Activated naive CD4-positive, alpha-beta T cell treated with anti-CD3 and anti-CD28 coated beads for 36 hours (primary cell): ENCODE data around the gene LDLRAD4. TPM values are rescaled to one million over a fixed set of nuclear protein-coding genes. Genes with fewer than 3 reads are reported as not detected.
A peak's percentile ranks its signal among the peaks of the same experiment; 100 is the strongest.

Experiments
- CTCF ChIA-PET: fragments of 350-600 bp; sonication (Branson Sonifier 250); formaldehyde crosslinking; loops from one replicate; lab custom pipeline; 2021; ENCODE audit warnings: antibody characterized with exemption; lab: Charles Lee
- DNase-seq: peaks from one replicate; pipeline ENCODE4 v3.0.0-alpha.2; 2020
- H3K27ac Mint-ChIP-seq: one replicate; pipeline ENCODE4 v1.8.0; 2021; ENCODE audit warnings: mild to moderate bottlenecking, mixed read lengths
- H3K27me3 Mint-ChIP-seq: one replicate; pipeline ENCODE4 v1.8.0; 2021; ENCODE audit warnings: low read depth, mixed read lengths
- H3K36me3 Mint-ChIP-seq: one replicate; pipeline ENCODE4 v1.8.0; 2021; ENCODE audit warnings: low read depth, mixed read lengths
- H3K4me1 Mint-ChIP-seq: one replicate; pipeline ENCODE4 v1.8.0; 2021; ENCODE audit warnings: low read depth, mixed read lengths
- H3K4me3 Mint-ChIP-seq: one replicate; pipeline ENCODE4 v1.8.0; 2021; ENCODE audit warnings: mild to moderate bottlenecking, moderate library complexity, mixed read lengths
- H3K9me3 Mint-ChIP-seq: one replicate; pipeline ENCODE4 v1.8.0; 2021; ENCODE audit warnings: mixed read lengths
- intact Hi-C: fragments of 100-400 bp; cut with micrococcal nuclease; formaldehyde crosslinking; loops from one replicate; pipeline ENCODE4 v1.15.1; 2023
- total RNA-seq, 2 experiments: library from RNA; stranded (reverse); gene quantifications; one replicate each; pipeline ENCODE4 v1.2.3, GENCODE V29; 2021

LDLRAD4 gene
- total RNA-seq, 2 experiments from 2014 or later: 19.4 to 21.3 TPM

- intact Hi-C loops: no loop called here
- no peaks in the 10 kb centered on the region for H3K9me3 Mint-ChIP-seq
- H3K4me1 Mint-ChIP-seq: peaks cover 3% of the 10 kb centered on the region
- peaks cover 1% of the 10 kb centered on the region for H3K36me3 Mint-ChIP-seq
- DNase-seq: no peak
- H3K27ac Mint-ChIP-seq: no peak overlapping the region
- H3K27me3 Mint-ChIP-seq: peaks cover 35% of the 10 kb centered on the region
- CTCF ChIA-PET: interaction anchor here (0.6 to 1.2 kb wide), 2 partner anchors 10 to 48 kb away, joined by 3 read pairs; no protein-coding TSS in a partner anchor
- no peak overlapping the region for H3K4me3 Mint-ChIP-seq
Measured at GRCh38 chr18:13206301-13206700, 12.3 kb upstream of the LDLRAD4 start.

DNA sequence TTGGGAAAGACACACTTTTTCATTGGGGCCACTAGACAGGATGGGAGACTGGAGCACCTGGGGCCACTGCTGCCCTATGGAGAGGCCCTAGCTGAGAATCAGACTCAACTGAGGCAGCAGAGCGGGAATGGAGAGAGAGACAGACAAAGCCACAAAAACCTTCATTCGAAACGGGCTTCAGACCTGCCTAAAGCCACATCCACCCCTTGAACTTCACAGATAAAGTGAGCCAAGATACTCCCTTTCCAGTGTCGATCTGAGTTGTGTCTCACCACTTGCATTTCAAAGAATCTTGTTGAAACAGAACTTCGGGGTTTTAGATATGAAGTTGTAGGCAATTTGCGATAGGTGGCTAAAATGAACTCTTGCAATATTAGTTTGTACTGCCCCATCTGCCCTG lies 11.3 kb upstream of the LDLRAD4 start:
- Mint-ChIP-seq H3K4me1 (peaks cover 3% of the 10 kb centered on the region), H3K36me3 (peaks cover 1% of the 10 kb centered on the region), H3K9me3 (no peaks in the 10 kb centered on the region), H3K27ac (no peak overlapping the region), H3K4me3 (no peak overlapping the region), H3K27me3 (peaks cover 35% of the 10 kb centered on the region)
- CTCF ChIA-PET: interaction anchor here (0.6 to 1.2 kb wide), 5 partner anchors 9 to 422 kb away, joined by 3 to 4 read pairs (median 3); no protein-coding TSS in a partner anchor
- no peak for DNase-seq
- intact Hi-C loops: no loop called here

DNA sequence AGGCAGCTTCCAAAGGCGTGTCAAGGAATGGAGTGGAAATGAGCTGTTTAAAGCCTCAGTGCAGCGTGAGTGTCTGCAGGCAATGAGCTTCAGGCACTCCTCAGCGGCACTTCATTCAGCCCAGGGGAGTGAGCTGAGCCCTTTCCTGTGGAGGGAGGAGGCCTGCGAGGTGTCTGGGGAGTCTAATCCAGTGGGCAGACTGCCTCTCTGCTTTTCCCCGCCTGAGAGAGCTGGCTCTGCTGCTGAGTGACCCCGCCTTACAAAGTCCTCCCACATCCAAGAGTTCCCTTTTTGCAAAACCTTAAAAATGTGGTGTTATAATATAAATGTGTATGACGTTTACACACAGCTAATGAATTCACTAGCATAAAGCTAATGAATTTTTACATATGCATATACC lies 7.0 kb upstream of the LDLRAD4 start:
- H3K4me3 Mint-ChIP-seq: no peak overlapping the region
- H3K4me1 Mint-ChIP-seq: peaks cover 7% of the 10 kb centered on the region
- no peak for DNase-seq
- H3K36me3 Mint-ChIP-seq: peaks cover 1% of the 10 kb centered on the region
- CTCF ChIA-PET: interaction anchor here (1.3 kb wide), 1 partner anchor 13 kb away, joined by 4 read pairs; no protein-coding TSS in a partner anchor
- intact Hi-C loops: no loop called here
- H3K27ac Mint-ChIP-seq: no peak overlapping the region
- H3K9me3 Mint-ChIP-seq: no peaks in the 10 kb centered on the region
- H3K27me3 Mint-ChIP-seq: peaks cover 32% of the 10 kb centered on the region

- intact Hi-C loops: no loop called here
- Mint-ChIP-seq H3K27me3 (peaks cover 23% of the 10 kb centered on the region), H3K27ac (no peak overlapping the region), H3K9me3 (no peaks in the 10 kb centered on the region), H3K4me1 (peaks cover 8% of the 10 kb centered on the region), H3K36me3 (no peaks in the 10 kb centered on the region), H3K4me3 (no peak overlapping the region)
- CTCF ChIA-PET: interaction anchor here (0.6 kb wide), 1 partner anchor 736 kb away, joined by 3 read pairs; no protein-coding TSS in a partner anchor
- DNase-seq: no peak
Measured at GRCh38 chr18:13213036-13213795, 5.3 kb upstream of the LDLRAD4 start.

GRCh38 chr18:13214609-13215008 lies 4.0 kb upstream of the LDLRAD4 start:
- no peak for DNase-seq
- Mint-ChIP-seq H3K4me1 (peaks cover 15% of the 10 kb centered on the region), H3K9me3 (no peaks in the 10 kb centered on the region), H3K27me3 (peaks cover 18% of the 10 kb centered on the region), H3K36me3 (no peaks in the 10 kb centered on the region), H3K27ac (no peak overlapping the region), H3K4me3 (no peak overlapping the region)
- intact Hi-C loops: loop anchor here (5.0 kb wide), 1 partner anchor 98 kb away; no protein-coding TSS in a partner anchor
- CTCF ChIA-PET: interaction anchor here (0.5 to 2.3 kb wide), 2 partner anchors 55 to 1239 kb away, joined by 3 to 11 read pairs; no protein-coding TSS in a partner anchor

- H3K36me3 Mint-ChIP-seq: no peaks in the 10 kb centered on the region
- CTCF ChIA-PET: interaction anchor here (0.6 to 3.4 kb wide), 70 partner anchors 8 to 597 kb away, joined by 3 to 27 read pairs (median 5); no protein-coding TSS in a partner anchor
- no peak overlapping the region for H3K27ac Mint-ChIP-seq
- peaks cover 22% of the 10 kb centered on the region for H3K27me3 Mint-ChIP-seq
- H3K4me3 Mint-ChIP-seq: peak overlapping the region; percentile 68
- H3K4me1 Mint-ChIP-seq: peaks cover 29% of the 10 kb centered on the region
- H3K9me3 Mint-ChIP-seq: no peaks in the 10 kb centered on the region
- intact Hi-C loops: loop anchor here (1.0 to 5.0 kb wide), 18 partner anchors 39 to 870 kb away; partner anchors contain the start of genes FAM210A and RNMT
- DNase-seq: peak; percentile 78
Measured at GRCh38 chr18:13216092-13216582, 2.4 kb upstream of the LDLRAD4 start.

DNA sequence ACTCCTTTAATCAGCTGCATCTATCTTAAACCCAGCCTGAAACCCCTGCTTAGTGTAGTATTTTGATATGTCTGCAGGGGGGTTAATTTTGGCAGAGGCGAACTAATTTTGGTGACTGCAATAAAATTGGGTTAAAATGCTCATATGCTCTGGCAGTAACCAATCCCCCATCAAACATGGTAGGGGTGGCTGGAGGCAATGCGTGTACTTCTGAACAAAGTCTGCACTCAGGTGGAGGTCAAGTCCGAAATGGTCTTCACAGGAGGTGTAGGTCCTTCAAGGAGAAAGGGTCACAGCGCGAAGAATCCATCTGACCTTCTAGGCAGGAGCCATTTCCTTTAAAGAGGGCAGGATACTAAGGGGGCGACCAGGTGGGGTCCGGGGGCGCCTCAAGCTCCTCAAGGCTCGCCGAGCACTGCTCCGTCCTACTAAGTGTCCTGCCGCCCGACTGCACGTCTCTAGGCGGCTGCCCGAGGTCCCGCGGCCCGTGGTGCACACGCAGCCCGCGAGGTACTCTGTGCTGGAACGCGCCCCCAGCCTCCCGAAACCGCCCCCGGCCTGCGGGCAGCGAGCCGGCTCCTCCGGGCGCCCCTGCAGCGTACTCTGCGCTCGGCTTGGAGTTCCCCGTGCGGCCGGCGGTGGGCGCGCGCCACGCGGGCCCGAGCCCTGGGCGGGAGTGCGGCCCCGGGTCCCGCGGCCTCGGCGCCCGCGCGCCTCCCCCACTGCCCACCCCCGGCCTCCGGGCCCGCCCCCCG lies 1.7 kb upstream of the LDLRAD4 start:
- CTCF ChIA-PET: interaction anchor here (0.6 to 3.4 kb wide), 64 partner anchors 8 to 596 kb away, joined by 3 to 27 read pairs (median 5); no protein-coding TSS in a partner anchor
- intact Hi-C loops: loop anchor here (1.0 to 5.0 kb wide), 18 partner anchors 40 to 869 kb away; partner anchors contain the start of genes FAM210A and RNMT
- Mint-ChIP-seq H3K27me3 (peaks cover 22% of the 10 kb centered on the region), H3K27ac (no peak overlapping the region), H3K36me3 (no peaks in the 10 kb centered on the region), H3K9me3 (no peaks in the 10 kb centered on the region), H3K4me1 (peaks cover 31% of the 10 kb centered on the region), H3K4me3 (peak overlapping the region; percentile 68)
- DNase-seq: peak; percentile 47

DNA sequence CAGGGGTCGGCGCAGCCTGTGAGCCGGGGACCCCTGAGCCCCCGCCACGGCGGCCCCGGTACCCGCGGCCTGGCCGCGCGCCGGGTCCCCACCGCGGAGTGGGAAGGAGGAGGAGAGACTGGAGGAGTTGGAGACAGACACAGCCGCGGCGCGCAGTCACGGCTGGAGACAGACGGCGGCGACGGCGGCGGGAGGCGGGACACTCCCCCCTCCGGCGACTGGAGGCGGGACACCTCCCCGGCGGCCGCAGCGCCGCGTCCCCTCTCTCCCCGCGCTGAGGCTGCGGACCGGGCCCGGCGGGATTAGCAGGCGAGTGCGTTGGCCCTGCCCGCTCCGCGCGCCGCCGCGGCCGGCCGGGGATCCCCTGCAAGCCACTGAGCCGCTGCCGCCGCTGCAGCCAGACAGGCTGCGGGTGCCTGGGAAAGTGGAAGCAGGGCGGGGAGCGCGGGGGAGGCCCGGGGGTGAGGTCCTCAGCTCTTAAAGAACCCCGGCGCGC lies 1.0 kb upstream of the LDLRAD4 start:
- Mint-ChIP-seq H3K4me1 (peaks cover 31% of the 10 kb centered on the region), H3K27me3 (peaks cover 22% of the 10 kb centered on the region), H3K27ac (no peak overlapping the region), H3K4me3 (peak overlapping the region; percentile 48), H3K9me3 (no peaks in the 10 kb centered on the region), H3K36me3 (no peaks in the 10 kb centered on the region)
- intact Hi-C loops: loop anchor here (2.0 to 5.0 kb wide), 6 partner anchors 41 to 345 kb away; no protein-coding TSS in a partner anchor
- CTCF ChIA-PET: interaction anchor here (0.8 to 3.4 kb wide), 7 partner anchors 49 to 583 kb away, joined by 3 to 15 read pairs (median 6); no protein-coding TSS in a partner anchor
- DNase-seq: peak; percentile 65

- Mint-ChIP-seq H3K36me3 (no peaks in the 10 kb centered on the region), H3K4me1 (peaks cover 34% of the 10 kb centered on the region), H3K27me3 (peaks cover 22% of the 10 kb centered on the region), H3K27ac (no peak overlapping the region), H3K4me3 (peak overlapping the region; percentile 66), H3K9me3 (no peaks in the 10 kb centered on the region)
- CTCF ChIA-PET: interaction anchor here (0.7 to 3.4 kb wide), 5 partner anchors 48 to 412 kb away, joined by 3 to 15 read pairs (median 3); no protein-coding TSS in a partner anchor
- intact Hi-C loops: loop anchor here (2.0 to 5.0 kb wide), 6 partner anchors 41 to 345 kb away; no protein-coding TSS in a partner anchor
- DNase-seq: no peak
Measured at GRCh38 chr18:13217971-13218367, 591 bp upstream of the LDLRAD4 start.

DNA sequence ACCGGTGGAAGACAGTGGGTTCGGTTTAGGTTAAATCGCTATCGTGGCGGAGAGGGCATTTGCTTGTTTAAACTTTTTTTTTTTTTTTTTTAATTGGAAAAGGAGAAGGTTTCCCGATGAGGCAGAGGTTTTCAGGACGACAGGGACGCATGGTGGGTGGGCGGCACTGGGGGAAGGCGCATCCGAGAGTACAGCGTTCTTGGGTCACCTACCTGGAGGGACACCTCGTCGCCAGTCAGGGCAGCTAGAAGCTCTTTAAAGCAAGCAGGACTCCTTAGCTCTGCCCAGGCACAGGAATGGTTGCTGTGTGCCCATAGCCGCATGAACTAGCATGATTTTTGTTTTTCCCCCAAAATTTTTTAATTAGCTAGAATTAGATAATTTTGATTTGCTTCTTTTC lies 437 bp downstream of the LDLRAD4 start:
- H3K4me1 Mint-ChIP-seq: peaks cover 35% of the 10 kb centered on the region

GRCh38 chr18:13219593-13220159 lies 1.1 kb downstream of the LDLRAD4 start:
- Mint-ChIP-seq H3K27ac (no peak overlapping the region), H3K9me3 (no peaks in the 10 kb centered on the region), H3K27me3 (peaks cover 16% of the 10 kb centered on the region), H3K4me3 (peak overlapping the region; percentile 72), H3K36me3 (no peaks in the 10 kb centered on the region), H3K4me1 (peaks cover 35% of the 10 kb centered on the region)
- no peak for DNase-seq
- intact Hi-C loops: loop anchor here (5.0 kb wide), 1 partner anchor 93 kb away; no protein-coding TSS in a partner anchor
- CTCF ChIA-PET: interaction anchor here (1.0 kb wide), 2 partner anchors 53 to 340 kb away, joined by 3 to 4 read pairs; no protein-coding TSS in a partner anchor

More for the DNA sequence above, 437 bp downstream of the LDLRAD4 start:
- peaks cover 18% of the 10 kb centered on the region for H3K27me3 Mint-ChIP-seq
- H3K9me3 Mint-ChIP-seq: no peaks in the 10 kb centered on the region
- H3K36me3 Mint-ChIP-seq: no peaks in the 10 kb centered on the region
- H3K27ac Mint-ChIP-seq: no peak overlapping the region
- no peak for DNase-seq
- CTCF ChIA-PET: interaction anchor here (1.0 to 1.1 kb wide), 2 partner anchors 245 to 341 kb away, joined by 3 to 4 read pairs; no protein-coding TSS in a partner anchor
- intact Hi-C loops: loop anchor here (5.0 kb wide), 1 partner anchor 93 kb away; no protein-coding TSS in a partner anchor
- peak overlapping the region; percentile 72 for H3K4me3 Mint-ChIP-seq
